ENCODE measurements around the gene ATP8A2.

DNA sequence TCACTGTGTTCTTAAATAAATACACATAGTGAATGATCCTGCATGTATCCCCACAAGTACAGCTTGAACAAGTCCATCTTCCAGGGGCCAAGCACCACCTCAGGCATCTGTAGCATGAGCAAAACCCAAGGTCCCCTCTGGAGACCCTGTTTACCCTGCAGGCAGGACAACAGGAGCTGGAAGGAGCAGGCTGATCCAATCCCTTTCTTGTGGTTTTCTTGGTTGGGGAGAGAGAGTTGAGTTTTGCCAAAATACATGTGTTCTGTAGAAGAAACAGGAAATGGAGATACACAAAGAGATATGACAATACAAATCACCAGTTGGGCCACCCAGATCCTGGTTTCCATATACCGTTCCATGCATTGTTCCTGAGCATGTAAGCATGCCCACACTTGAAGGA, 587.2 kb downstream of the ATP8A2 start:
- TF ChIP-seq, protein P1, sequence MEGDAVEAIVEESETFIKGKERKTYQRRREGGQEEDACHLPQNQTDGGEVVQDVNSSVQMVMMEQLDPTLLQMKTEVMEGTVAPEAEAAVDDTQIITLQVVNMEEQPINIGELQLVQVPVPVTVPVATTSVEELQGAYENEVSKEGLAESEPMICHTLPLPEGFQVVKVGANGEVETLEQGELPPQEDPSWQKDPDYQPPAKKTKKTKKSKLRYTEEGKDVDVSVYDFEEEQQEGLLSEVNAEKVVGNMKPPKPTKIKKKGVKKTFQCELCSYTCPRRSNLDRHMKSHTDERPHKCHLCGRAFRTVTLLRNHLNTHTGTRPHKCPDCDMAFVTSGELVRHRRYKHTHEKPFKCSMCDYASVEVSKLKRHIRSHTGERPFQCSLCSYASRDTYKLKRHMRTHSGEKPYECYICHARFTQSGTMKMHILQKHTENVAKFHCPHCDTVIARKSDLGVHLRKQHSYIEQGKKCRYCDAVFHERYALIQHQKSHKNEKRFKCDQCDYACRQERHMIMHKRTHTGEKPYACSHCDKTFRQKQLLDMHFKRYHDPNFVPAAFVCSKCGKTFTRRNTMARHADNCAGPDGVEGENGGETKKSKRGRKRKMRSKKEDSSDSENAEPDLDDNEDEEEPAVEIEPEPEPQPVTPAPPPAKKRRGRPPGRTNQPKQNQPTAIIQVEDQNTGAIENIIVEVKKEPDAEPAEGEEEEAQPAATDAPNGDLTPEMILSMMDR (IDR thresholded peaks at IDR 0.05) = no peak
- TF ChIP-seq POLR2A (IDR thresholded peaks at IDR 0.05) = no peak
